Smooth muscle cell (in vitro differentiated cells): ENCODE measurements around the gene HOXD3. TPM values are rescaled to one million over a fixed set of nuclear protein-coding genes. Genes with fewer than 3 reads are reported as not detected.

Experiments used
- DNase-seq: peaks from one replicate; lab custom pipeline; 2025; ENCODE audit not compliant: unreplicated experiment; lab: John Stamatoyannopoulos, UW
- H2AFZ ChIP-seq: fragments of 200-600 bp; sonication (generic); 2 replicates; pipeline ENCODE4 v1.6.0; 2016; ENCODE audit warnings: antibody characterized with exemption, low read depth, mild to moderate bottlenecking
- H3F3A ChIP-seq: fragments of 200-600 bp; sonication (generic); 2 replicates; pipeline ENCODE4 v1.6.0; 2017; ENCODE audit warnings: antibody characterized with exemption, low read depth
- H3K27ac ChIP-seq: fragments of 200-600 bp; sonication (generic); 2 replicates; pipeline ENCODE4 v1.5.1; 2016; ENCODE audit warnings: low read depth, mild to moderate bottlenecking
- H3K27me3 ChIP-seq: fragments of 200-600 bp; sonication (generic); 2 replicates; pipeline ENCODE4 v1.6.1; 2016; ENCODE audit warnings: low read depth, mild to moderate bottlenecking
- H3K36me3 ChIP-seq: fragments of 200-600 bp; sonication (generic); 2 replicates; pipeline ENCODE4 v1.5.1; 2016; ENCODE audit warnings: low read depth
- H3K4me1 ChIP-seq: fragments of 200-600 bp; sonication (generic); 2 replicates; pipeline ENCODE4 v1.5.1; 2016; ENCODE audit warnings: low read depth
- H3K4me2 ChIP-seq: fragments of 200-600 bp; sonication (generic); 2 replicates; pipeline ENCODE4 v1.6.0; 2016; ENCODE audit warnings: mild to moderate bottlenecking
- H3K4me3 ChIP-seq: fragments of 200-600 bp; sonication (generic); 2 replicates; pipeline ENCODE4 v1.5.1; 2016; ENCODE audit warnings: mild to moderate bottlenecking
- H3K79me2 ChIP-seq: fragments of 200-600 bp; sonication (generic); 2 replicates; pipeline ENCODE4 v1.6.0; 2016; ENCODE audit warnings: low read depth, mild to moderate bottlenecking
- H3K9ac ChIP-seq: fragments of 200-600 bp; sonication (generic); 2 replicates; pipeline ENCODE4 v1.6.0; 2016; ENCODE audit warnings: low read depth
- H3K9me3 ChIP-seq: fragments of 200-600 bp; sonication (generic); replicated peaks from 2 replicates; pipeline ENCODE4 v1.5.1; 2016; ENCODE audit warnings: low read depth
- H4K20me1 ChIP-seq: fragments of 200-600 bp; sonication (generic); 2 replicates; pipeline ENCODE4 v1.6.0; 2016; ENCODE audit warnings: low read depth
- CTCF ChIP-seq: fragments of 200-600 bp; sonication (generic); IDR thresholded peaks from 2 replicates; pipeline ENCODE4 v1.5.1; 2017; ENCODE audit warnings: borderline replicate concordance, mild to moderate bottlenecking, antibody characterized with exemption; ENCODE audit not compliant: insufficient read depth, poor library complexity, severe bottlenecking
- WGBS: methylation state at CpG from one replicate; pipeline ENCODE4 v1.1.7; 2016; ENCODE audit warnings: low lambda C conversion rate; 5-methylcytosine and 5-hydroxymethylcytosine counted together
- polyA plus RNA-seq: library from polyadenylated mRNA; unstranded; fragments of >200 nt; fragmentation: Nextera tagmentation; extraction: Ambion mirVana; gene quantifications from 2 replicates; pipeline ENCODE4 v1.2.1, GENCODE V29; 2016
- total RNA-seq: library from RNA; depleted of rRNA; stranded (reverse); fragments of >200 nt; gene quantifications from 2 replicates; pipeline ENCODE4 v1.2.3, GENCODE V29; 2014

The HOXD3 gene
- total and polyA plus RNA-seq, 2 experiments from 2014 or later, result not detected

- Histone ChIP-seq H3K27me3 (peaks cover 93% of the 10 kb centered on the region), H3K9ac (no peak overlapping the region), H3K4me1 (peaks cover 8% of the 10 kb centered on the region), H3F3A (no peaks in the 10 kb centered on the region), H3K36me3 (no peaks in the 10 kb centered on the region), H4K20me1 (no peaks in the 10 kb centered on the region), H2AFZ (no peak overlapping the region), H3K9me3 (no peaks in the 10 kb centered on the region), H3K4me3 (no peak overlapping the region), H3K79me2 (no peaks in the 10 kb centered on the region), H3K27ac (no peak overlapping the region), H3K4me2 (no peak overlapping the region)
- no peak for TF ChIP-seq CTCF
- DNase-seq, result no peak
- 4% methylated on average over 1 of the region's 1 CpG for WGBS
Observed at GRCh38 chr2:176192351-176192750, 35.2 kb downstream of the HOXD3 start.

GRCh38 chr2:176193048-176193447 lies 35.9 kb downstream of the HOXD3 start:
- Histone ChIP-seq H3F3A (no peaks in the 10 kb centered on the region), H2AFZ (no peak overlapping the region), H3K4me2 (no peak overlapping the region), H3K4me1 (peaks cover 8% of the 10 kb centered on the region), H3K27me3 (peaks cover 93% of the 10 kb centered on the region), H3K9me3 (no peaks in the 10 kb centered on the region), H3K36me3 (no peaks in the 10 kb centered on the region), H3K9ac (no peak overlapping the region), H3K79me2 (no peaks in the 10 kb centered on the region), H3K4me3 (no peak overlapping the region), H4K20me1 (no peaks in the 10 kb centered on the region), H3K27ac (no peak overlapping the region)
- no peak for DNase-seq
- no peak for TF ChIP-seq CTCF
- WGBS, result 46% methylated on average over 1 of the region's 1 CpG

GRCh38 chr2:176199902-176200301 lies 42.8 kb downstream of the HOXD3 start:
- Histone ChIP-seq H3K9me3 (no peaks in the 10 kb centered on the region), H3F3A (no peaks in the 10 kb centered on the region), H3K4me1 (no peaks in the 10 kb centered on the region), H4K20me1 (no peaks in the 10 kb centered on the region), H2AFZ (no peak overlapping the region), H3K4me3 (no peak overlapping the region), H3K27ac (no peak overlapping the region), H3K4me2 (no peak overlapping the region), H3K27me3 (peaks cover 52% of the 10 kb centered on the region), H3K9ac (no peak overlapping the region), H3K36me3 (no peaks in the 10 kb centered on the region), H3K79me2 (no peaks in the 10 kb centered on the region)
- TF ChIP-seq CTCF, result no peak
- DNase-seq, result no peak

DNA sequence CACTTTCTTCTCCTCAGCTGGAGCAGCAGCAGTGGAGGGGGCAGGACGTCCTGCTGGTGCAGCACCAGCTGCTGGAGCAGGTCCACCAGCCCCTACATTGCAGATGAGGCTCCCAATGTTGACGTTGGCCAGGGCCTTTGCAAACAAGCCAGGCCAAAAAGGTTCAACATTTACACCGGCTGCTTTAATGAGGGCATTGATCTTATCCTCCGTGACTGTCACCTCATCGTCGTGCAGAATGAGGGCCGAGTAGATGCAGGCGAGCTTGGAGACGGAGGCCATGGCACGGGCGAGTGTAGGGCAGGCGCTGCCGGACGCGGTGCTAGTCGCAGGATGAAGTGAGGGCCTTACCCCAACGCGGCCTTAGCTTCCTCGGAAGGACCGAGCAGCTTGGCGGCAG lies 43.9 kb downstream of the HOXD3 start:
- Histone ChIP-seq H3K79me2 (no peaks in the 10 kb centered on the region), H3K4me3 (no peak overlapping the region), H3K36me3 (no peaks in the 10 kb centered on the region), H3K27me3 (peaks cover 46% of the 10 kb centered on the region), H3K4me1 (no peaks in the 10 kb centered on the region), H3K9me3 (no peaks in the 10 kb centered on the region), H3K9ac (no peak overlapping the region), H3F3A (no peaks in the 10 kb centered on the region), H2AFZ (no peak overlapping the region), H3K4me2 (no peak overlapping the region), H4K20me1 (no peaks in the 10 kb centered on the region), H3K27ac (no peak overlapping the region)
- WGBS, result 91% methylated on average over 21 of the region's 21 CpGs
- DNase-seq, result no peak
- TF ChIP-seq CTCF, result no peak
